Stimulated activated CD4-positive, alpha-beta T cell treated with anti-CD3 and anti-CD28 coated beads, Interleukin-15, amount 100 ng/mL, for 48 hours (primary cell): Measurements from ENCODE around the gene TRIM39.
"Not testable (repeated sequence)": the region's sequence is repeated elsewhere in the genome, so short reads cannot be mapped to it uniquely, and the experiment has no call there.

Source experiments
- DNase-seq, 2 donors: peaks; one replicate each; pipeline ENCODE4 v3.0.0-alpha.2; 2020; ENCODE audit warnings: low read depth in 2 of 2

The TRIM39 gene

GRCh38 chr6:30326526-30327231 lies at the start of gene TRIM39:
Gene TRIM39, plus strand, starts transcription at chr6:30326927. Its CDS starts 2,391 bp downstream, at chr6:30329318.
- peak; percentile 77 to 85 for DNase-seq

GRCh38 chr6:30280988-30281387 lies 45.7 kb upstream of the TRIM39 start:
- DNase-seq: not testable (repeated sequence)

- DNase-seq: no peak
These were observed 44.2 kb upstream of the TRIM39 start for GRCh38 chr6:30282522-30282921.

GRCh38 chr6:30283761-30284160 lies 43.0 kb upstream of the TRIM39 start:
- DNase-seq: no peak

- DNase-seq: no peak
These were observed 39.6 kb upstream of the TRIM39 start for GRCh38 chr6:30287139-30287538.

GRCh38 chr6:30295837-30296236 lies 30.9 kb upstream of the TRIM39 start:
- no peak for DNase-seq

GRCh38 chr6:30304002-30304401 lies 22.7 kb upstream of the TRIM39 start:
- no peak for DNase-seq

GRCh38 chr6:30311101-30311500 lies 15.6 kb upstream of the TRIM39 start:
- no peak for DNase-seq

- DNase-seq: no peak
These were observed 15.1 kb upstream of the TRIM39 start for GRCh38 chr6:30311671-30312070.

GRCh38 chr6:30312266-30312665 lies 14.5 kb upstream of the TRIM39 start:
- no peak for DNase-seq

- no peak for DNase-seq
These were observed 13.9 kb upstream of the TRIM39 start for GRCh38 chr6:30312676-30313321.

GRCh38 chr6:30315156-30315555 lies 11.6 kb upstream of the TRIM39 start:
- DNase-seq: no peak

GRCh38 chr6:30317913-30318589 lies 8.7 kb upstream of the TRIM39 start:
- DNase-seq: no peak

GRCh38 chr6:30319146-30319835 lies 7.4 kb upstream of the TRIM39 start:
- no peak for DNase-seq

GRCh38 chr6:30321692-30322388 lies 4.9 kb upstream of the TRIM39 start:
- DNase-seq: no peak

- no peak for DNase-seq
These were observed 3.9 kb upstream of the TRIM39 start for GRCh38 chr6:30322527-30323501.

GRCh38 chr6:30323806-30324205 lies 2.9 kb upstream of the TRIM39 start:
- DNase-seq: no peak

GRCh38 chr6:30325150-30325872 lies 1.4 kb upstream of the TRIM39 start:
- peak; percentile 78 to 84 for DNase-seq

GRCh38 chr6:30325873-30326525 lies 728 bp upstream of the TRIM39 start:
- DNase-seq: peak; percentile 64 to 67
